ENCODE measurements around the gene DYNC1H1. TPM values are rescaled to one million over a fixed set of nuclear protein-coding genes. Genes with fewer than 3 reads are reported as not detected.

Gene DYNC1H1
- total and polyA plus RNA-seq, 2 donors (not counting 1 experiment from before 2014, with no cell fraction given), result 128 to 677 TPM

GRCh38 chr14:101963656-101964296, 597 bp upstream of the DYNC1H1 start:
- Histone ChIP-seq H3K4me3 (replicated peaks in 1 of 4; ENCODE audit: control extremely low read depth in 1 of 4, insufficient read depth in 1 of 4, low read depth in 3 of 4, low read length in 4 of 4) (peak overlapping the region in 3 of 4 experiments; percentile 12 to 21 (median 18)), H4K20me1 (ENCODE audit: control insufficient read depth, extremely low read depth, insufficient read depth, low read length) (no peaks in the 10 kb centered on the region), H3K27me3 (ENCODE audit: control insufficient read depth, insufficient read depth, low read length) (no peaks in the 10 kb centered on the region), H3K9me3 (ENCODE audit: control insufficient read depth, insufficient read depth, low read depth, low read length) (no peaks in the 10 kb centered on the region), H3K4me1 (ENCODE audit: control insufficient read depth, extremely low read depth, insufficient read depth, low read length) (peaks cover 21% of the 10 kb centered on the region), H3K4me2 (ENCODE audit: extremely low read depth, insufficient read depth, low read length) (peak overlapping the region; percentile 94), H3K79me2 (ENCODE audit: control insufficient read depth, insufficient read depth, low read length) (peaks cover 47% of the 10 kb centered on the region), H2AFZ (ENCODE audit: low read length) (peak overlapping the region; percentile 75), H3K27ac (ENCODE audit: insufficient read depth, low read length) (peak overlapping the region; percentile 61), H3K9ac (ENCODE audit: insufficient read depth, low read length) (no peak overlapping the region), H3K36me3 (ENCODE audit: control insufficient read depth, insufficient read depth, low read length) (no peaks in the 10 kb centered on the region)
- no peak for TF ChIP-seq CTCF (conservative IDR thresholded peaks at IDR 0.05 in 1 of 2, IDR thresholded peaks at IDR 0.05 in 1 of 2; ENCODE audit: low read depth in 1 of 2, low read length in 2 of 2)
- TF ChIP-seq EZH2 (IDR thresholded peaks at IDR 0.05; ENCODE audit: low read length, missing control alignments), result no peak
- no peak for DNase-seq (ENCODE audit: low read depth in 2 of 2)

- Histone ChIP-seq H3K36me3 (ENCODE audit: control insufficient read depth, insufficient read depth, low read length) (peaks cover 4% of the 10 kb centered on the region), H3K27me3 (ENCODE audit: control insufficient read depth, insufficient read depth, low read length) (no peaks in the 10 kb centered on the region), H2AFZ (ENCODE audit: low read length) (no peak overlapping the region), H3K4me3 (replicated peaks in 1 of 4; ENCODE audit: control extremely low read depth in 1 of 4, insufficient read depth in 1 of 4, low read depth in 3 of 4, low read length in 4 of 4) (peak overlapping the region; percentile 83 to 96 (median 95)), H4K20me1 (ENCODE audit: control insufficient read depth, extremely low read depth, insufficient read depth, low read length) (no peaks in the 10 kb centered on the region), H3K27ac (ENCODE audit: insufficient read depth, low read length) (peak overlapping the region; percentile 91), H3K4me2 (ENCODE audit: extremely low read depth, insufficient read depth, low read length) (peak overlapping the region; percentile 90), H3K9me3 (ENCODE audit: control insufficient read depth, insufficient read depth, low read depth, low read length) (no peaks in the 10 kb centered on the region), H3K4me1 (ENCODE audit: control insufficient read depth, extremely low read depth, insufficient read depth, low read length) (peaks cover 21% of the 10 kb centered on the region), H3K9ac (ENCODE audit: insufficient read depth, low read length) (peak overlapping the region; percentile 91), H3K79me2 (ENCODE audit: control insufficient read depth, insufficient read depth, low read length) (peaks cover 59% of the 10 kb centered on the region)
- DNase-seq (ENCODE audit: low read depth in 2 of 2), result peak; percentile 55 to 65
- TF ChIP-seq EZH2 (IDR thresholded peaks at IDR 0.05; ENCODE audit: low read length, missing control alignments), result no peak
- TF ChIP-seq CTCF (conservative IDR thresholded peaks at IDR 0.05 in 1 of 2, IDR thresholded peaks at IDR 0.05 in 1 of 2; ENCODE audit: low read depth in 1 of 2, low read length in 2 of 2), result no peak
Observed at GRCh38 chr14:101965181-101965544, 790 bp downstream of the DYNC1H1 start.

GRCh38 chr14:101965770-101966722, 1.7 kb downstream of the DYNC1H1 start:
- DNase-seq (ENCODE audit: low read depth in 2 of 2), result peak in 1 of 2 donors; percentile 32
- peaks cover 4% of the 10 kb centered on the region for H3K36me3 ChIP-seq (ENCODE audit: control insufficient read depth, insufficient read depth, low read length)
- peak overlapping the region; percentile 91 for H3K9ac ChIP-seq (ENCODE audit: insufficient read depth, low read length)
- H3K4me3 ChIP-seq (replicated peaks in 1 of 4; ENCODE audit: control extremely low read depth in 1 of 4, insufficient read depth in 1 of 4, low read depth in 3 of 4, low read length in 4 of 4), result peak overlapping the region; percentile 83 to 96 (median 95)
- peak overlapping the region; percentile 91 for H3K27ac ChIP-seq (ENCODE audit: insufficient read depth, low read length)
- H3K27me3 ChIP-seq (ENCODE audit: control insufficient read depth, insufficient read depth, low read length), result no peaks in the 10 kb centered on the region
- H2AFZ ChIP-seq (ENCODE audit: low read length), result no peak overlapping the region
- TF ChIP-seq EZH2 (IDR thresholded peaks at IDR 0.05; ENCODE audit: low read length, missing control alignments) (no peak), CTCF (conservative IDR thresholded peaks at IDR 0.05 in 1 of 2, IDR thresholded peaks at IDR 0.05 in 1 of 2; ENCODE audit: low read depth in 1 of 2, low read length in 2 of 2) (no peak)
- no peaks in the 10 kb centered on the region for H3K9me3 ChIP-seq (ENCODE audit: control insufficient read depth, insufficient read depth, low read depth, low read length)
- no peaks in the 10 kb centered on the region for H4K20me1 ChIP-seq (ENCODE audit: control insufficient read depth, extremely low read depth, insufficient read depth, low read length)
- peak overlapping the region; percentile 90 for H3K4me2 ChIP-seq (ENCODE audit: extremely low read depth, insufficient read depth, low read length)
- H3K4me1 ChIP-seq (ENCODE audit: control insufficient read depth, extremely low read depth, insufficient read depth, low read length), result peaks cover 21% of the 10 kb centered on the region
- peaks cover 66% of the 10 kb centered on the region for H3K79me2 ChIP-seq (ENCODE audit: control insufficient read depth, insufficient read depth, low read length)

All from fibroblast of lung (primary cell).